ENCODE data around the gene CCDC148.

DNA sequence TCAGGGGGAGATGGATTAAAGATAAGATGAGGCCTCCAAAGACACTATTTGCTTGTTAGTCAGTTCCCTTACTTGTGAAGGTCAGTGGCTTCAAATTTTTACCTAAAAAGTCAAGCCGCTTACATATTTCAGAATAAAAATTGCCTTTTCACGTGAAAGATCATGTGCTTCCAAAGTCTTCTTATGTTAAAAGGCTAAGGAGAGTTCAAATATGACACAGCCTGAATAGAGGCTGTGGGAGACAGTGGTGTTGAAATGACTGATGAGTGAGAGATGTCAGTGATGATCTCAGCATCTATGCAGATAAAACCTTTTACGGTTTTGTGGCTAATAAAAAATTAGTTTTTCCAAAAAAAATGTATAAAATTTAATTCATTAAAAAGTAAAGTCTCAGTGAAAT, 314.4 kb downstream of the CCDC148 start:
- TF ChIP-seq, protein P1, sequence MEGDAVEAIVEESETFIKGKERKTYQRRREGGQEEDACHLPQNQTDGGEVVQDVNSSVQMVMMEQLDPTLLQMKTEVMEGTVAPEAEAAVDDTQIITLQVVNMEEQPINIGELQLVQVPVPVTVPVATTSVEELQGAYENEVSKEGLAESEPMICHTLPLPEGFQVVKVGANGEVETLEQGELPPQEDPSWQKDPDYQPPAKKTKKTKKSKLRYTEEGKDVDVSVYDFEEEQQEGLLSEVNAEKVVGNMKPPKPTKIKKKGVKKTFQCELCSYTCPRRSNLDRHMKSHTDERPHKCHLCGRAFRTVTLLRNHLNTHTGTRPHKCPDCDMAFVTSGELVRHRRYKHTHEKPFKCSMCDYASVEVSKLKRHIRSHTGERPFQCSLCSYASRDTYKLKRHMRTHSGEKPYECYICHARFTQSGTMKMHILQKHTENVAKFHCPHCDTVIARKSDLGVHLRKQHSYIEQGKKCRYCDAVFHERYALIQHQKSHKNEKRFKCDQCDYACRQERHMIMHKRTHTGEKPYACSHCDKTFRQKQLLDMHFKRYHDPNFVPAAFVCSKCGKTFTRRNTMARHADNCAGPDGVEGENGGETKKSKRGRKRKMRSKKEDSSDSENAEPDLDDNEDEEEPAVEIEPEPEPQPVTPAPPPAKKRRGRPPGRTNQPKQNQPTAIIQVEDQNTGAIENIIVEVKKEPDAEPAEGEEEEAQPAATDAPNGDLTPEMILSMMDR (IDR thresholded peaks at IDR 0.05; ENCODE audit: low read depth, low read length), result no peak
- TF ChIP-seq EZH2phosphoT487 (IDR thresholded peaks at IDR 0.05; ENCODE audit: low read depth), result no peak
